ENCODE results near the gene SLC8A1.

GRCh38 chr2:40436093-40436475 lies 15.8 kb downstream of the SLC8A1 start:
- TF ChIP-seq CHD2 (IDR thresholded peaks at IDR 0.05; ENCODE audit: borderline replicate concordance, low read depth, low read length), result no peak
- no peak for TF ChIP-seq SUPT20H (IDR thresholded peaks at IDR 0.05; ENCODE audit: borderline replicate concordance, control insufficient read depth, low read depth, low read length)
- TF ChIP-seq NR2C2 (IDR thresholded peaks at IDR 0.05; ENCODE audit: borderline replicate concordance, control insufficient read depth, insufficient read length, low read depth), result no peak
- no peak for TF ChIP-seq EP300 (IDR thresholded peaks at IDR 0.05; ENCODE audit: borderline replicate concordance in 1 of 2, control insufficient read depth in 1 of 2, low read depth in 2 of 2, low read length in 2 of 2)
- TF ChIP-seq GABPA (IDR thresholded peaks at IDR 0.05; ENCODE audit: low read depth), result no peak

All from GM12878 (cell line).